Right lobe of liver (tissue), 4 donors: ENCODE results near the gene PPBP.

Experiments used
- CTCF ChIP-seq, 4 donors: fragments of 200-600 bp in 3 of 4; fragments of 450-650 bp in 1 of 4; IDR thresholded peaks; one replicate each; pipeline versions ENCODE4 v1.5.1 to v1.8.0; 2016 to 2022; ENCODE audit warnings: antibody characterized with exemption in 4 of 4, mild to moderate bottlenecking in 2 of 4
- POLR2A ChIP-seq: fragments of 450-650 bp; IDR thresholded peaks from one replicate; pipeline ENCODE4 v1.6.1; 2017; ENCODE audit warnings: antibody characterized with exemption, mild to moderate bottlenecking
- donor health status: DM: no; HTN: no; CAD: no.
- donor health status: DM: no; HTN: no; CAD: no.
- donor health status: DM: no; HTN: yes; CAD: no.

GRCh38 chr4:73952352-73952751 is 35.6 kb downstream of the PPBP start:
- TF ChIP-seq CTCF (IDR thresholded peaks at IDR 0.05) (no peak), POLR2A (no peak)
